ENCODE measurements around the gene ACTR8.

DNA sequence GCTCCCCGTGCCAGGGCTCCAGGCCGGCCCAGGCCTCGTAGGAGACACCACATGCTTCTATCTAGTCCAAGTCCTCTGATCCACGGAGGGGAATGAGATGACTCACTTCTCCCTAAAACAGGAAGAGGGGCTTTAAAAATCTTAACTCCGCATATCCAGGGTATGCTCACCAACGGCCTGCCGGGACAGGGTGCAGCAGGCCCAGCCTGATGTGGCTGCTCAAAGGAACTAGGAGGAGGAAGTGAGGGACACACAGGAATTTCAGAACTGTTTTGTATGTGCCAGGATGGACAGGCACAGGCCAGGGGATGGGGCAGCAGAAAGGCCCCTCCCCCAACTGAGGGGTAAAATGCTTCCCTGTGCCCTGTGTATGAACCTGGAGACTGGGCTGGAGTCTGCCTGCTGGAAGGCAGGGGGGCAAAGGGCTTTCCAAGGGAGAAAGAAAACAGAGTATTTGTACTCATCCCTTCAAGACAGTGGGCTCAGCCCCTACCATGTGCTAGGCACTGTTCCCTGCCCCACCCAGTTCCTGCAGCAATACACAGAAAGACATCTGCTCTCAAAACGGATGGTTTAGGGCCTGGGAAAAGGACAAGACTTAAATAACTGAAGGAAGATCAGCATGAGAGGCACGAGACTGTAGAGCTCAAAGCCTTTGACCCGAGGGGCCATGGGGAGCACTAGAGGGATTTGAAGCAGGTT is 57.8 kb downstream of the ACTR8 start:
- TF ChIP-seq, protein P1, sequence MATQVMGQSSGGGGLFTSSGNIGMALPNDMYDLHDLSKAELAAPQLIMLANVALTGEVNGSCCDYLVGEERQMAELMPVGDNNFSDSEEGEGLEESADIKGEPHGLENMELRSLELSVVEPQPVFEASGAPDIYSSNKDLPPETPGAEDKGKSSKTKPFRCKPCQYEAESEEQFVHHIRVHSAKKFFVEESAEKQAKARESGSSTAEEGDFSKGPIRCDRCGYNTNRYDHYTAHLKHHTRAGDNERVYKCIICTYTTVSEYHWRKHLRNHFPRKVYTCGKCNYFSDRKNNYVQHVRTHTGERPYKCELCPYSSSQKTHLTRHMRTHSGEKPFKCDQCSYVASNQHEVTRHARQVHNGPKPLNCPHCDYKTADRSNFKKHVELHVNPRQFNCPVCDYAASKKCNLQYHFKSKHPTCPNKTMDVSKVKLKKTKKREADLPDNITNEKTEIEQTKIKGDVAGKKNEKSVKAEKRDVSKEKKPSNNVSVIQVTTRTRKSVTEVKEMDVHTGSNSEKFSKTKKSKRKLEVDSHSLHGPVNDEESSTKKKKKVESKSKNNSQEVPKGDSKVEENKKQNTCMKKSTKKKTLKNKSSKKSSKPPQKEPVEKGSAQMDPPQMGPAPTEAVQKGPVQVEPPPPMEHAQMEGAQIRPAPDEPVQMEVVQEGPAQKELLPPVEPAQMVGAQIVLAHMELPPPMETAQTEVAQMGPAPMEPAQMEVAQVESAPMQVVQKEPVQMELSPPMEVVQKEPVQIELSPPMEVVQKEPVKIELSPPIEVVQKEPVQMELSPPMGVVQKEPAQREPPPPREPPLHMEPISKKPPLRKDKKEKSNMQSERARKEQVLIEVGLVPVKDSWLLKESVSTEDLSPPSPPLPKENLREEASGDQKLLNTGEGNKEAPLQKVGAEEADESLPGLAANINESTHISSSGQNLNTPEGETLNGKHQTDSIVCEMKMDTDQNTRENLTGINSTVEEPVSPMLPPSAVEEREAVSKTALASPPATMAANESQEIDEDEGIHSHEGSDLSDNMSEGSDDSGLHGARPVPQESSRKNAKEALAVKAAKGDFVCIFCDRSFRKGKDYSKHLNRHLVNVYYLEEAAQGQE (IDR thresholded peaks at IDR 0.05; ENCODE audit: borderline replicate concordance), result no peak
- TF ChIP-seq, protein P2, sequence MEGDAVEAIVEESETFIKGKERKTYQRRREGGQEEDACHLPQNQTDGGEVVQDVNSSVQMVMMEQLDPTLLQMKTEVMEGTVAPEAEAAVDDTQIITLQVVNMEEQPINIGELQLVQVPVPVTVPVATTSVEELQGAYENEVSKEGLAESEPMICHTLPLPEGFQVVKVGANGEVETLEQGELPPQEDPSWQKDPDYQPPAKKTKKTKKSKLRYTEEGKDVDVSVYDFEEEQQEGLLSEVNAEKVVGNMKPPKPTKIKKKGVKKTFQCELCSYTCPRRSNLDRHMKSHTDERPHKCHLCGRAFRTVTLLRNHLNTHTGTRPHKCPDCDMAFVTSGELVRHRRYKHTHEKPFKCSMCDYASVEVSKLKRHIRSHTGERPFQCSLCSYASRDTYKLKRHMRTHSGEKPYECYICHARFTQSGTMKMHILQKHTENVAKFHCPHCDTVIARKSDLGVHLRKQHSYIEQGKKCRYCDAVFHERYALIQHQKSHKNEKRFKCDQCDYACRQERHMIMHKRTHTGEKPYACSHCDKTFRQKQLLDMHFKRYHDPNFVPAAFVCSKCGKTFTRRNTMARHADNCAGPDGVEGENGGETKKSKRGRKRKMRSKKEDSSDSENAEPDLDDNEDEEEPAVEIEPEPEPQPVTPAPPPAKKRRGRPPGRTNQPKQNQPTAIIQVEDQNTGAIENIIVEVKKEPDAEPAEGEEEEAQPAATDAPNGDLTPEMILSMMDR (IDR thresholded peaks at IDR 0.05; ENCODE audit: poor library complexity, severe bottlenecking), result no peak
- no peak for TF ChIP-seq POLR2AphosphoS5 (IDR thresholded peaks at IDR 0.05)
- TF ChIP-seq SMC3 (conservative IDR thresholded peaks at IDR 0.05; ENCODE audit: poor library complexity), result no peak
- TF ChIP-seq EP300 (conservative IDR thresholded peaks at IDR 0.05; ENCODE audit: poor library complexity, severe bottlenecking), result no peak
- no peak for TF ChIP-seq EZH2 (IDR thresholded peaks at IDR 0.05; ENCODE audit: borderline replicate concordance, insufficient read depth, low read length, poor library complexity, severe bottlenecking)
- no peak for TF ChIP-seq TAF1 (IDR thresholded peaks at IDR 0.05; ENCODE audit: low read depth)
- no peak for TF ChIP-seq MXI1 (conservative IDR thresholded peaks at IDR 0.05; ENCODE audit: poor library complexity, severe bottlenecking)

Measured in neural cell (in vitro differentiated cells).